ENCODE results near the gene IL19. TPM values are rescaled to one million over a fixed set of nuclear protein-coding genes. Genes with fewer than 3 reads are reported as not detected.

Gene IL19
- total RNA-seq, 4 donors from 2014 or later = 0.60 TPM; not detected in 3

- DNase-seq (ENCODE audit: low spot score) = no peak
- TF ChIP-seq CTCF (IDR thresholded peaks at IDR 0.05) = no peak
- ATAC-seq (ENCODE audit: low FRiP score) = peak; percentile 41
Measured at GRCh38 chr1:206867239-206867638, 96.7 kb downstream of the IL19 start.

DNA sequence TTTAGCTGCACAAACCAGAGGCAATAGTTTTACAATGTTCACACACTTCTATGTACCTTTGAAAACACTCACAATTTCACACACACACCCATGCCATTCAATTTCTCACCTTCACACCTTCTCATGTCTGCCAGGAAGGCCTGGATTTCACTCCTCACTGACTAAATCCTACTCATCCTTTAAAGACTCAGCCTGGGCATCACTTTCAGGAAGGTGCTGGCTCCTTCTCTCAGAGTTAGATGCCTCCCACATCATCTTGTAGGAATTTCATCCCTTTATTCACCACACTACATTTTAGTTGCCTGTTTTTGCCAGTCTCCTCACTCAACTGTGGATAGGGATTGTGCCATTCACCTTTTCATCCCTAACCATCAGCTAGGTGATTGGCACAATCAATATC lies 97.1 kb downstream of the IL19 start:
- no peak for TF ChIP-seq CTCF (IDR thresholded peaks at IDR 0.05)
- no peak for DNase-seq (ENCODE audit: low spot score)
- ATAC-seq (ENCODE audit: low FRiP score) = peak; percentile 62

- DNase-seq (ENCODE audit: low spot score) = no peak
- TF ChIP-seq CTCF (IDR thresholded peaks at IDR 0.05) = no peak
- no peak for ATAC-seq (ENCODE audit: low FRiP score)
Measured at GRCh38 chr1:206868264-206868663, 97.7 kb downstream of the IL19 start.

DNA sequence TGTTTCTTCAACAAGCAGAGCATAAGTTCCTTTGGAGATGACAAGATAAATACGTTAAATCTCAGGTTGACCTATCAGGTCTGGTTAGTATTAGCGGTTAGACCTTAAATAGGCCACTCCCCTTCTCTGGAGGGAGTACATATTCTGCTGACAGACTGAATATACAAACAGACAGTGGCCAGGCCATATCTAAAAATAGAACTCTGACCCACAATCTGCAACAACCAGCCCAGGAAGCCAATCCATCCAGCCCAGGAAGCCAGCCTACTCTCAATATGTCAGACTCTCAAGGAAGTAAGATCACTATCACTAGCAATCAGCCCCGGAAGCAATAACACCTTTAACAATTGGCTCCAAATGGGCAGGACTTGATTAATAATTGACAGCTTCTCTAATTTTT lies 101.6 kb downstream of the IL19 start:
- TF ChIP-seq CTCF (IDR thresholded peaks at IDR 0.05) = no peak
- ATAC-seq (ENCODE audit: low FRiP score) (no peak), DNase-seq (ENCODE audit: low spot score) (no peak)

GRCh38 chr1:206873603-206874188 lies 103.1 kb downstream of the IL19 start:
- DNase-seq (ENCODE audit: low spot score) (no peak), ATAC-seq (ENCODE audit: low FRiP score) (no peak)
- TF ChIP-seq CTCF (IDR thresholded peaks at IDR 0.05) = no peak

- no peak for TF ChIP-seq CTCF (IDR thresholded peaks at IDR 0.05)
- ATAC-seq (ENCODE audit: low FRiP score) = no peak
- DNase-seq (ENCODE audit: low spot score) = no peak
Measured at GRCh38 chr1:206875752-206876377, 105.3 kb downstream of the IL19 start.

GRCh38 chr1:206878456-206878855 lies 107.9 kb downstream of the IL19 start:
- ATAC-seq (ENCODE audit: low FRiP score) (no peak), DNase-seq (ENCODE audit: low spot score) (no peak)

More at GRCh38 chr1:206878456-206878855, 107.9 kb downstream of the IL19 start:
- no peak for TF ChIP-seq CTCF (IDR thresholded peaks at IDR 0.05)

All from omental fat pad (tissue), 4 donors.